T-helper 2 cell treated with Interferon-gamma antibody and Interleukin-4, amounts not matched to agents 5 μg/mL and 100 μg/mL, for 36 hours (primary cell): ENCODE results near the gene ADGRG3.

Source experiments
- DNase-seq: peaks from one replicate; pipeline ENCODE4 v3.0.0; 2021; ENCODE audit warnings: low spot score
- H3K27ac Mint-ChIP-seq: one replicate; pipeline ENCODE4 v1.8.0; 2021; ENCODE audit warnings: mild to moderate bottlenecking, mixed read lengths
- H3K27me3 Mint-ChIP-seq: one replicate; pipeline ENCODE4 v1.8.0; 2021; ENCODE audit warnings: low read depth, mixed read lengths
- H3K36me3 Mint-ChIP-seq: one replicate; pipeline ENCODE4 v1.8.0; 2021; ENCODE audit warnings: low read depth, mixed read lengths
- H3K4me1 Mint-ChIP-seq: one replicate; pipeline ENCODE4 v1.8.0; 2021; ENCODE audit warnings: low read depth, mixed read lengths
- H3K4me3 Mint-ChIP-seq: one replicate; pipeline ENCODE4 v1.8.0; 2022; ENCODE audit warnings: mild to moderate bottlenecking, moderate library complexity, mixed read lengths
- H3K9me3 Mint-ChIP-seq: one replicate; pipeline ENCODE4 v1.8.0; 2021; ENCODE audit warnings: mixed read lengths

The ADGRG3 gene

DNA sequence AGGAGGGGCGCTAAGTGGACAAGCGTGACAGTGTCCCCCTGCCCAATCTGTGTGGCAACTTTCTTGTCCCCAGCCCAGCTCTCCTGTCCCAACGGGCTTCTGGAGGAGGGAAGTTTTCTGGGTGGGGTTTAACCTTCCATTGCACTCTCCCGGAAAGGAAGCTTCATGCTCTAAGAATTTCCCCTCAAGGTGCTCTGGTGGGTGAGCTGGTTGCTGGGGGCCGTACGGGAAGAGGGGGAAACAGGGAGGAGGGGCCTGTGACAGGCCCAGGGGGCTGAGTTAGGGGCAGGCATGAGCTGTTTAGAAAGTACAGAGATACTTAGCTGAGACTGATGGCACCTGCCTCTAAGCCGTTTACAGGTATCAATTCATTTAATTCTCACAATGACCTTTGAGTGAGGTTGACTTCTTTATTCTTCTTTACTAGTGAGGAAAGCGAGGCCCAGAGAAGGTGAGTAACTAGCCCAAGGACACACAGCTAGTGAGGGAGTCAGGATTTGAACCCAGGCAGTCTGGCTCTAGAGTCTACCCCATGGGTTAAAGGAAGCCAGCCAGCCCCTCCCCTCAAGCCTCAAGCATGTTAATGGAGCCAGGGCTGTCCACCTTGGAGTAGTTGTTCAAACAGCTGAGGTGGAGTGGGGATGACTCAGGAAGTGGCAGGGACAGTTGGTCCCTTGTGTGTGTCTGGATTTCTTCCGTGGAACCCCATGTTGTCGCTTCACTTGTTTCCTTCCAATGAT lies 20.8 kb upstream of the ADGRG3 start:
- Mint-ChIP-seq H3K27ac (peak overlapping the region; percentile 48), H3K27me3 (no peaks in the 10 kb centered on the region), H3K36me3 (no peaks in the 10 kb centered on the region), H3K9me3 (no peaks in the 10 kb centered on the region), H3K4me3 (no peak overlapping the region), H3K4me1 (peaks cover 31% of the 10 kb centered on the region)
- DNase-seq, result no peak

GRCh38 chr16:57648125-57648524 lies 20.0 kb upstream of the ADGRG3 start:
- H3K4me3 Mint-ChIP-seq, result no peak overlapping the region
- H3K9me3 Mint-ChIP-seq, result no peaks in the 10 kb centered on the region
- DNase-seq, result no peak
- H3K36me3 Mint-ChIP-seq, result no peaks in the 10 kb centered on the region
- H3K4me1 Mint-ChIP-seq, result peaks cover 31% of the 10 kb centered on the region
- no peaks in the 10 kb centered on the region for H3K27me3 Mint-ChIP-seq
- H3K27ac Mint-ChIP-seq, result peak overlapping the region; percentile 48

GRCh38 chr16:57648581-57649442 lies 19.3 kb upstream of the ADGRG3 start:
- Mint-ChIP-seq H3K9me3 (no peaks in the 10 kb centered on the region), H3K27ac (no peak overlapping the region), H3K36me3 (no peaks in the 10 kb centered on the region), H3K27me3 (no peaks in the 10 kb centered on the region), H3K4me1 (peaks cover 31% of the 10 kb centered on the region), H3K4me3 (no peak overlapping the region)
- DNase-seq, result peak; percentile 79

- no peak overlapping the region for H3K27ac Mint-ChIP-seq
- peaks cover 31% of the 10 kb centered on the region for H3K4me1 Mint-ChIP-seq
- no peaks in the 10 kb centered on the region for H3K36me3 Mint-ChIP-seq
- no peaks in the 10 kb centered on the region for H3K9me3 Mint-ChIP-seq
- no peaks in the 10 kb centered on the region for H3K27me3 Mint-ChIP-seq
- DNase-seq, result no peak
- no peak overlapping the region for H3K4me3 Mint-ChIP-seq
Measured at GRCh38 chr16:57649443-57649751, 18.7 kb upstream of the ADGRG3 start.

DNA sequence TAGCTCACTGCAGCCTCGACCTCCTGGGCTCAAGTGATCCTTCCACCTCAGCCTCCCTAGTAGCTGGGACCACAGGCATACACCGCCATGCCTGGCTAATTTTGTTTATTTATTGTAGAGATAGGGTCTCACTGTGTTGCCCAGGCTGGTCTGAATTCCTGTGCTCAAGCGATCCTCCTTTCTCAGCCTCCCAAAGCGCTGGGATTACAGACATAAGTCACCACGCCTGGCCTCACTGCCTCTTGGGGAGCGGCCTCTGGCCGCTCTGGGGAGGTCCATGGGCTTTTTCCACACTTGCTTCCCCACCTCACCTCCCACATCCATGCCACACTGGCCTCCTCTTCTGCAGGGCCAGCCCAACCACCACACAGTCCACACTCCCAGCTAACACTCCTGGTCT lies 18.3 kb upstream of the ADGRG3 start:
- DNase-seq, result no peak
- Mint-ChIP-seq H3K27ac (no peak overlapping the region), H3K4me1 (peaks cover 31% of the 10 kb centered on the region), H3K36me3 (no peaks in the 10 kb centered on the region), H3K9me3 (no peaks in the 10 kb centered on the region), H3K27me3 (no peaks in the 10 kb centered on the region), H3K4me3 (no peak overlapping the region)

GRCh38 chr16:57651344-57652333 lies 16.5 kb upstream of the ADGRG3 start:
- no peak overlapping the region for H3K4me3 Mint-ChIP-seq
- peak overlapping the region; percentile 36 for H3K27ac Mint-ChIP-seq
- no peaks in the 10 kb centered on the region for H3K27me3 Mint-ChIP-seq
- no peaks in the 10 kb centered on the region for H3K9me3 Mint-ChIP-seq
- DNase-seq, result no peak
- H3K36me3 Mint-ChIP-seq, result no peaks in the 10 kb centered on the region
- H3K4me1 Mint-ChIP-seq, result peaks cover 29% of the 10 kb centered on the region

DNA sequence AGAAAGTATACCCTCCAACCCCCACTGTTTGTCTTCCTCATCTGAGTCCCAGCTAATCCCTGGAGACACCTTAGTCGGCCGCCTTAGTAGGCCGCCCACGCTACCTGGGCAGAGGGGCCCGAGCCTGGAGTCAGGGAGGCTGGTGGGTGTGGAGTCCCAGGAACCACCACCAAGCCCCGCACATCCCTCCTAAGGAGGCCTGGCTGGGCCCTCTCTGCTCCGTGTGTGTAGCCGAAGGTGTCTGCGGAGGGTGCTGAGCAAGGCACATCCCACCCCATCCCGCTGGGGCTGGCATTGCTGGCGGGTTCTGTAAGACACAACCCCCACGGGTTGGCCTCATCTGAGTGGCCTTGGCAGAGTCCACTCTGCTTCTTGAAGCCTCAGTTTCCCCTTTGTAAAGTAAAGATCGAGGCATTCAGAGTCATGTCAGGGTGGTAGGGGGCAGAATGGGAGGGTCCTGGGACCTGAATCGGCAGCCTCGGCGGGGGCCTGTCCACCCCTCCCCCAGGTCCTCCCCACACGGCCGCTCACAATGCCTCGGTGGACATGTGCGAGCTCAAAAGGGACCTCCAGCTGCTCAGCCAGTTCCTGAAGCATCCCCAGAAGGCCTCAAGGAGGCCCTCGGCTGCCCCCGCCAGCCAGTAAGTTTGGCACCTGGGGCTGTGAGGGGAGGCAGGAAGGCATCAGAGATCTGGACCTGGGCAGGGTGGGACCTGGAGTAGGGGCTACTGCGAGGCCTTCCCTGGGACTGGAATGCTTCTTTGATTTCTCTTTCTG lies 15.2 kb upstream of the ADGRG3 start:
- Mint-ChIP-seq H3K4me1 (peaks cover 21% of the 10 kb centered on the region), H3K9me3 (no peaks in the 10 kb centered on the region), H3K4me3 (no peak overlapping the region), H3K27ac (no peak overlapping the region), H3K36me3 (no peaks in the 10 kb centered on the region), H3K27me3 (no peaks in the 10 kb centered on the region)
- DNase-seq, result no peak

GRCh38 chr16:57653936-57654335 lies 14.2 kb upstream of the ADGRG3 start:
- H3K27me3 Mint-ChIP-seq, result no peaks in the 10 kb centered on the region
- no peaks in the 10 kb centered on the region for H3K9me3 Mint-ChIP-seq
- no peak overlapping the region for H3K27ac Mint-ChIP-seq
- no peak overlapping the region for H3K4me3 Mint-ChIP-seq
- H3K4me1 Mint-ChIP-seq, result peaks cover 10% of the 10 kb centered on the region
- DNase-seq, result no peak
- H3K36me3 Mint-ChIP-seq, result no peaks in the 10 kb centered on the region

DNA sequence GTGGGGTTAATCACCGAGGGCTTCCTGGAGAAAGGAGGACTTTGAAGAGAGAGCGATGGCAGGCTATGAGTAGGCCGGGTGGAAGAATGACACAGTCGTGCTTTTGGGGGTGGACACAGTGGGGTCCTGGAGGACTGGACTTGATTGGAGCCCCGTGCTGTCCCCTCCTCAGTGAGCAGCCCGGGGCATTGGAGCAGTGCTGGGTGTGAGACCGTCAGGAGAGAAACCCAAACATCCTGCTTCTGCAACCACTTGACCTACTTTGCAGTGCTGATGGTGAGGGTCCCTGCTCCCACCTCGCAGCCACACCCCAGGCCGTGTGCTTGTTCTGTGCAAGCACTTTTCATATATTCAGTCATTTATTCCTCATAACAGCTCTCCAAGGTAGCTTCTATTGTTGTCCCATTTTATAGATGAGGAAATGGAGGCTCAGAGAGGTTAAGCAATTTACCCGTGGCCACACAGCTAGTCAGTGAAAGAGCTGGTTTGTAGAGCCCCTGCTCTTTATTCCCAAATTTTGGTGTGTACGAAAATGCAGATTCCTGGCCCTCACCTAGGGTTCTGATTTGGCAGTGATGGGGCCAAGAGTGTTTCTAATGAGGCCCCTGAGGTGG lies 11.7 kb upstream of the ADGRG3 start:
- Mint-ChIP-seq H3K9me3 (no peaks in the 10 kb centered on the region), H3K27me3 (no peaks in the 10 kb centered on the region), H3K27ac (no peak overlapping the region), H3K4me1 (peaks cover 6% of the 10 kb centered on the region), H3K36me3 (no peaks in the 10 kb centered on the region), H3K4me3 (no peak overlapping the region)
- no peak for DNase-seq

- no peak for DNase-seq
- no peaks in the 10 kb centered on the region for H3K9me3 Mint-ChIP-seq
- H3K27me3 Mint-ChIP-seq, result no peaks in the 10 kb centered on the region
- H3K4me1 Mint-ChIP-seq, result no peaks in the 10 kb centered on the region
- H3K4me3 Mint-ChIP-seq, result no peak overlapping the region
- H3K36me3 Mint-ChIP-seq, result no peaks in the 10 kb centered on the region
- no peak overlapping the region for H3K27ac Mint-ChIP-seq
Measured at GRCh38 chr16:57657228-57657627, 10.9 kb upstream of the ADGRG3 start.

- no peaks in the 10 kb centered on the region for H3K4me1 Mint-ChIP-seq
- no peaks in the 10 kb centered on the region for H3K27me3 Mint-ChIP-seq
- H3K9me3 Mint-ChIP-seq, result no peaks in the 10 kb centered on the region
- peak overlapping the region; percentile 38 for H3K27ac Mint-ChIP-seq
- H3K4me3 Mint-ChIP-seq, result no peak overlapping the region
- no peak for DNase-seq
- no peaks in the 10 kb centered on the region for H3K36me3 Mint-ChIP-seq
Measured at GRCh38 chr16:57658130-57658877, 9.8 kb upstream of the ADGRG3 start.

- no peak for DNase-seq
- Mint-ChIP-seq H3K9me3 (no peaks in the 10 kb centered on the region), H3K27me3 (no peaks in the 10 kb centered on the region), H3K4me3 (no peak overlapping the region), H3K4me1 (no peaks in the 10 kb centered on the region), H3K27ac (no peak overlapping the region), H3K36me3 (no peaks in the 10 kb centered on the region)
Measured at GRCh38 chr16:57658878-57659674, 9.0 kb upstream of the ADGRG3 start.
